Naive thymus-derived CD4-positive, alpha-beta T cell (primary cell): Measurements from ENCODE around the gene FRMD4A. TPM values are rescaled to one million over a fixed set of nuclear protein-coding genes. Genes with fewer than 3 reads are reported as not detected.
A peak's percentile ranks its signal among the peaks of the same experiment; 100 is the strongest.

ENCODE experiments used
- ATAC-seq: fragments of 150-1000 bp; cut with Tn5 transposase; 2 replicates; pipeline ENCODE4 v1.10.0; 2021; ENCODE audit warnings: mild to moderate bottlenecking, moderate library complexity
- CTCF ChIA-PET: fragments of 350-600 bp; sonication (Branson Sonifier 250); formaldehyde crosslinking; loops from one replicate; lab custom pipeline; 2021; ENCODE audit warnings: antibody characterized with exemption; lab: Charles Lee
- POLR2A ChIA-PET: fragments of 350-600 bp; sonication (Branson Sonifier 250); formaldehyde crosslinking; loops from one replicate; lab custom pipeline; 2021; ENCODE audit warnings: antibody characterized with exemption, inconsistent platforms; lab: Charles Lee
- DNase-seq, 9 donors: peaks; one replicate each; pipeline versions ENCODE4 v3.0.0 to v3.0.0-alpha.2; 2020 to 2022; ENCODE audit warnings: mixed read lengths in 1 of 9
- H3K27ac ChIP-seq: one replicate; pipeline ENCODE4 v1.7.0; 2013; ENCODE audit warnings: mild to moderate bottlenecking, low read depth, low read length, moderate library complexity
- H3K27me3 ChIP-seq, 2 donors: one replicate each; pipeline ENCODE4 v1.7.0; 2013; ENCODE audit warnings: low read length in 2 of 2, mild to moderate bottlenecking in 2 of 2, moderate library complexity in 2 of 2; ENCODE audit not compliant: control insufficient read depth in 2 of 2, insufficient read depth in 2 of 2
- H3K36me3 ChIP-seq, 3 experiments: 1 replicate in 2 of 3; 2 replicates in 1 of 3; pipeline ENCODE4 v1.7.0; 2013; ENCODE audit warnings: low read length in 3 of 3, mild to moderate bottlenecking in 3 of 3, moderate library complexity in 1 of 3; ENCODE audit not compliant: insufficient read depth in 3 of 3, control insufficient read depth in 2 of 3
- H3K4me1 ChIP-seq, 2 donors: one replicate each; pipeline ENCODE4 v1.7.0; 2013; ENCODE audit warnings: low read length in 2 of 2, mild to moderate bottlenecking in 2 of 2, moderate library complexity in 1 of 2; ENCODE audit not compliant: control insufficient read depth in 2 of 2, insufficient read depth in 2 of 2
- H3K4me3 ChIP-seq: 2 replicates; pipeline ENCODE4 v1.7.0; 2013; ENCODE audit warnings: mild to moderate bottlenecking, low read length
- H3K9me3 ChIP-seq, 3 experiments: 1 replicate in 2 of 3; 2 replicates in 1 of 3; pipeline ENCODE4 v1.7.0; 2013; ENCODE audit warnings: low read length in 3 of 3; ENCODE audit not compliant: control insufficient read depth in 2 of 3
- H3K27ac Mint-ChIP-seq, 9 donors: one replicate each; pipeline ENCODE4 v1.8.0; 2020 to 2022; ENCODE audit warnings: mixed read lengths in 9 of 9, mild to moderate bottlenecking in 8 of 9, moderate library complexity in 5 of 9, inconsistent platforms in 2 of 9
- H3K27me3 Mint-ChIP-seq, 5 donors: one replicate each; pipeline ENCODE4 v1.8.0; 2021 to 2022; ENCODE audit warnings: mixed read lengths in 5 of 5, mild to moderate bottlenecking in 1 of 5
- H3K36me3 Mint-ChIP-seq, 5 donors: one replicate each; pipeline ENCODE4 v1.8.0; 2020 to 2022; ENCODE audit warnings: mixed read lengths in 5 of 5, mild to moderate bottlenecking in 3 of 5, inconsistent platforms in 1 of 5
- H3K4me1 Mint-ChIP-seq, 7 donors: one replicate each; pipeline ENCODE4 v1.8.0; 2020 to 2022; ENCODE audit warnings: mixed read lengths in 7 of 7, mild to moderate bottlenecking in 3 of 7, inconsistent platforms in 1 of 7
- H3K4me3 Mint-ChIP-seq, 10 donors: one replicate each; pipeline ENCODE4 v1.8.0; 2020 to 2022; ENCODE audit warnings: mild to moderate bottlenecking in 10 of 10, mixed read lengths in 10 of 10, moderate library complexity in 6 of 10, inconsistent platforms in 2 of 10
- H3K9me3 Mint-ChIP-seq, 11 donors: one replicate each; pipeline ENCODE4 v1.8.0; 2020 to 2022; ENCODE audit warnings: mixed read lengths in 11 of 11, mild to moderate bottlenecking in 4 of 11, inconsistent platforms in 1 of 11, moderate library complexity in 1 of 11
- intact Hi-C, 2 donors: fragments of 100-400 bp; cut with micrococcal nuclease; formaldehyde crosslinking; loops; one replicate each; pipeline ENCODE4 v1.15.1; 2023
- polyA plus RNA-seq, 2 donors: library from polyadenylated mRNA; unstranded; fragments of 300-500 nt; fragmentation: Illumina TruSeq; gene quantifications; one replicate each; pipeline ENCODE4 v1.2.3, GENCODE V29; 2021
- total RNA-seq, 6 experiments: library from RNA in 5 of 6; stranded (reverse) in 5 of 6; gene quantifications; 1 replicate in 5 of 6; 2 replicates in 1 of 6; pipeline ENCODE4 v1.2.3 and lab custom pipeline; 2021 to 2026

The FRMD4A gene
- total and polyA plus RNA-seq, 7 experiments from 2014 or later = 0.10 to 3.1 (median 0.62) TPM

GRCh38 chr10:14329746-14330173 lies 964 bp downstream of the FRMD4A start:
- Mint-ChIP-seq H3K4me1 (peaks cover 0 to 1% (median 0%) of the 10 kb centered on the region in 7 donors), H3K36me3 (peaks cover 0 to 12% (median 0%) of the 10 kb centered on the region in 5 donors), H3K4me3 (no peak overlapping the region), H3K27ac (no peak overlapping the region), H3K27me3 (peaks cover 34 to 49% (median 35%) of the 10 kb centered on the region in 5 donors), H3K9me3 (no peaks in the 10 kb centered on the region)
- intact Hi-C loops = no loop called here
- Histone ChIP-seq H3K9me3 (no peaks in the 10 kb centered on the region), H3K4me1 (no peaks in the 10 kb centered on the region), H3K4me3 (no peak overlapping the region), H3K36me3 (no peaks in the 10 kb centered on the region), H3K27ac (no peak overlapping the region), H3K27me3 (peaks cover 0 to 5% of the 10 kb centered on the region in 2 donors)
- ChIA-PET CTCF (no interaction called here), POLR2A (no interaction called here)
- no peak for ATAC-seq
- no peak for DNase-seq

GRCh38 chr10:14328881-14329672 lies 1.6 kb downstream of the FRMD4A start:
- H3K4me1 Mint-ChIP-seq = peaks cover 0 to 1% (median 0%) of the 10 kb centered on the region in 7 donors
- peaks cover 33 to 49% (median 35%) of the 10 kb centered on the region in 5 donors for H3K27me3 Mint-ChIP-seq
- no peak overlapping the region for H3K27ac Mint-ChIP-seq
- H3K4me1 ChIP-seq = no peaks in the 10 kb centered on the region
- peaks cover 0 to 5% of the 10 kb centered on the region in 2 donors for H3K27me3 ChIP-seq
- no peak overlapping the region for H3K4me3 Mint-ChIP-seq
- ChIA-PET POLR2A (no interaction called here), CTCF (no interaction called here)
- H3K27ac ChIP-seq = no peak overlapping the region
- peaks cover 0 to 12% (median 0%) of the 10 kb centered on the region in 5 donors for H3K36me3 Mint-ChIP-seq
- no peaks in the 10 kb centered on the region for H3K36me3 ChIP-seq
- no peak for ATAC-seq
- H3K9me3 Mint-ChIP-seq = no peaks in the 10 kb centered on the region
- no peak for DNase-seq
- H3K9me3 ChIP-seq = no peaks in the 10 kb centered on the region
- intact Hi-C loops = no loop called here
- H3K4me3 ChIP-seq = no peak overlapping the region

DNA sequence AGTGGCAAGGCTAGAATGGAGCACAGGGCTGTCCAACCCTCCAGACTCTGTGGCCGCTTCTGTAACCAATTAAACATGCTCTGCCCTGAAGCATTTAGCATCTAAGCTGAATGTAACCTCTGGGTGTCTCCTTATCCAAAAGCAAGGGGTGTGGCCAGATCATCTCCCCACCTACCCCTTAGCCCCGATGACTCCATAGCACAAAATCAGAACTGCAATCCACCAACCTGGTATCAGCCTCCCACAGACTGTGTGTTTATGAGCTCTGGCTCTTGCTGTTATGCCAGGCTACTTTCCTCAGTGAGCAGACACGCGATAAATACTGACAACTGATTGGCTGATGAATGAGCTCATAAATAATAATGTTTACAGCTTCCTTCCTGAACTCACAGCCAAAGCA lies 3.2 kb downstream of the FRMD4A start:
- H3K4me3 Mint-ChIP-seq = no peak overlapping the region
- H3K27ac Mint-ChIP-seq = no peak overlapping the region
- DNase-seq (no peak), ATAC-seq (no peak)
- H3K4me1 Mint-ChIP-seq = peaks cover 0 to 1% (median 0%) of the 10 kb centered on the region in 7 donors
- peaks cover 0 to 9% (median 0%) of the 10 kb centered on the region in 5 donors for H3K36me3 Mint-ChIP-seq
- CTCF ChIA-PET = no interaction called here
- H3K36me3 ChIP-seq = no peaks in the 10 kb centered on the region
- H3K4me3 ChIP-seq = no peak overlapping the region
- intact Hi-C loops = no loop called here
- H3K9me3 ChIP-seq = no peaks in the 10 kb centered on the region
- no peaks in the 10 kb centered on the region for H3K9me3 Mint-ChIP-seq
- H3K4me1 ChIP-seq = no peaks in the 10 kb centered on the region
- peaks cover 25 to 46% (median 35%) of the 10 kb centered on the region in 5 donors for H3K27me3 Mint-ChIP-seq
- peaks cover 0 to 5% of the 10 kb centered on the region in 2 donors for H3K27me3 ChIP-seq
- POLR2A ChIA-PET = no interaction called here
- H3K27ac ChIP-seq = no peak overlapping the region

GRCh38 chr10:14326581-14326980 lies 4.1 kb downstream of the FRMD4A start:
- POLR2A ChIA-PET = no interaction called here
- ATAC-seq = no peak
- H3K27me3 Mint-ChIP-seq = peaks cover 24 to 43% (median 35%) of the 10 kb centered on the region in 5 donors

DNA sequence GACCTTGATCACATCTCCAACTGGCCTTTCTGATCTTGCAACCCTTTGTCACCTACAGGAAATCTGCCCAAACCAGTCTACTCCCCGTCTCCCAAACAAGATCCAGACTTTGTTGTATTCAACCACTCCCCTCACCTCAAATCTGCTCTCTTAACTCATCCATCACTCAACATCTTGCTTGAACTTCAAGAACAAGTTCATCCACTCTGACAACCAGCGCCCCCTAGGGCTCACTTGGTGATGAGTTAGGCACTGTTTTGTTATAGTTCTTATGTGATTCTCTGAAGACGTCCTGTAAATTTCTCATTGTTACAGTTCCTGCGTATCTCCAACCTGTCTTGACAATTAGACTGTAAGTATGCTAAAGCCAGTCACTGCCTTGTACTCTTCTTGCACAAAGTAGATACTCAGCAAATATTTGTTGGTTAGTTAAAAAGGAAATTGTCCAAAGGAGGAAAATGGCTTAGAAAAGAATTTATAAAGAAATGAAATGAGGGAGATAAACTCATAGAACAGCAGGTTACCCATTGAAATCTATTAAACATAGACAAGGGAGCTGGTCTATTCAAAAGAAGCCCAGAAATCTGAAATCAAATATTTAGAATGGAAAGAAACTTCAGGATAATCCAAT lies 5.3 kb downstream of the FRMD4A start:
- ChIA-PET POLR2A (no interaction called here), CTCF (no interaction called here)
- H3K9me3 Mint-ChIP-seq = no peaks in the 10 kb centered on the region
- no peaks in the 10 kb centered on the region for H3K9me3 ChIP-seq
- ATAC-seq = peak; percentile 29
- no peaks in the 10 kb centered on the region for H3K4me1 ChIP-seq
- no peaks in the 10 kb centered on the region for H3K36me3 ChIP-seq
- intact Hi-C loops = no loop called here
- H3K4me3 ChIP-seq = no peak overlapping the region
- H3K27ac ChIP-seq = no peak overlapping the region
- peaks cover 24 to 39% (median 29%) of the 10 kb centered on the region in 5 donors for H3K27me3 Mint-ChIP-seq
- no peak overlapping the region for H3K27ac Mint-ChIP-seq
- peak in 7 of 9 donors; percentile 17 to 33 (median 28) for DNase-seq
- H3K4me1 Mint-ChIP-seq = peaks cover 0 to 1% (median 0%) of the 10 kb centered on the region in 7 donors
- peaks cover 0 to 9% (median 0%) of the 10 kb centered on the region in 5 donors for H3K36me3 Mint-ChIP-seq
- peaks cover 0 to under 1% of the 10 kb centered on the region in 2 donors for H3K27me3 ChIP-seq
- no peak overlapping the region for H3K4me3 Mint-ChIP-seq

More at GRCh38 chr10:14326581-14326980, 4.1 kb downstream of the FRMD4A start:
- Histone ChIP-seq H3K36me3 (no peaks in the 10 kb centered on the region), H3K27me3 (peaks cover 0 to 5% of the 10 kb centered on the region in 2 donors), H3K4me1 (no peaks in the 10 kb centered on the region), H3K4me3 (no peak overlapping the region), H3K27ac (no peak overlapping the region), H3K9me3 (no peaks in the 10 kb centered on the region)
- intact Hi-C loops = no loop called here
- DNase-seq = no peak
- H3K27ac Mint-ChIP-seq = no peak overlapping the region
- no peaks in the 10 kb centered on the region for H3K9me3 Mint-ChIP-seq
- CTCF ChIA-PET = interaction anchor here (0.6 kb wide), 1 partner anchor 153 kb away, joined by 3 read pairs; no protein-coding TSS in a partner anchor
- no peak overlapping the region for H3K4me3 Mint-ChIP-seq
- peaks cover 0 to 9% (median 0%) of the 10 kb centered on the region in 5 donors for H3K36me3 Mint-ChIP-seq
- peaks cover 0 to 1% (median 0%) of the 10 kb centered on the region in 7 donors for H3K4me1 Mint-ChIP-seq

DNA sequence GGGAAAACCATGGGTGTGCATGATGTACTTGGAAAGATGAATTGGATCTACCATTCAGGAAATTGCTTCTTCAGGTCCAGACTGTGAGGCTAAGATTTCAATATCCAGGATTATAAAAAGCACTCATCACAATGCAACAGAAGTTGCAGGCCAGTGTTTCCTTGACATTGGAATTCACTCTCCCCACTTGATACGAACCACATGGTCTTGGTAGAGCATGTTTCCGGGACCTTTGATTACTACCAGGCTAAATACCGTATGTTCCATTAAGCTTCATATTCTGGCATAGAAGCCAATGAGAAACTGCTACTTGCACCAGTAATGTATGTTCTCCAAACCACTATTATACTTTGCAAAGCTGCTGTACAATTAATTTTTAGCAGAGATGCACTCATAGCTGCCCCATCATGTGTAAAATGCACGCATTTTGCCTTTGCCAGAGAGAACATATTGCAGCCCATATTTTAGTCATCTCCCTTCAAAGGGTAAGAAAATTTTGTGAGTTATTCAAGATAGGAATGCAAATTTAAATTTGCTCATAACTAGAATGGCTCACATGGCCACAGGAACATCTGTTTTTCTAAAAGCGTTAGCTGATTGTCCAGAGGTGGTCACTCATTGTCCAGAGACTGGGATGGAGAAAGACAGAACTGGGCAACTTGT lies 8.1 kb downstream of the FRMD4A start:
- no peak for ATAC-seq
- ChIA-PET CTCF (no interaction called here), POLR2A (no interaction called here)

More for the DNA sequence above, 8.1 kb downstream of the FRMD4A start:
- no peak for DNase-seq
- peaks cover 0 to 1% (median 0%) of the 10 kb centered on the region in 7 donors for H3K4me1 Mint-ChIP-seq
- no peaks in the 10 kb centered on the region for H3K4me1 ChIP-seq
- H3K27ac Mint-ChIP-seq = no peak overlapping the region
- peaks cover 0 to 3% (median 0%) of the 10 kb centered on the region in 11 donors for H3K9me3 Mint-ChIP-seq
- no peak overlapping the region for H3K4me3 ChIP-seq
- intact Hi-C loops = no loop called here
- peaks cover 0 to 9% (median 0%) of the 10 kb centered on the region in 5 donors for H3K36me3 Mint-ChIP-seq
- no peaks in the 10 kb centered on the region for H3K27me3 ChIP-seq
- peaks cover 24 to 37% (median 27%) of the 10 kb centered on the region in 5 donors for H3K27me3 Mint-ChIP-seq
- H3K36me3 ChIP-seq = no peaks in the 10 kb centered on the region
- no peak overlapping the region for H3K4me3 Mint-ChIP-seq
- H3K27ac ChIP-seq = no peak overlapping the region
- H3K9me3 ChIP-seq = no peaks in the 10 kb centered on the region
